Neural progenitor cell (in vitro differentiated cells): ENCODE data around the gene MKNK2. TPM values are rescaled to one million over a fixed set of nuclear protein-coding genes. Genes with fewer than 3 reads are reported as not detected.

ENCODE experiments used
- DNase-seq: peaks from one replicate; pipeline ENCODE4 v3.0.0-alpha.2; 2016; ENCODE audit warnings: low spot score
- H2AFZ ChIP-seq: fragments of 200-600 bp; sonication (generic); replicated peaks from 2 replicates; pipeline ENCODE4 v1.6.1; 2016; ENCODE audit warnings: antibody characterized with exemption
- H3F3A ChIP-seq: fragments of 200-600 bp; sonication (generic); 2 replicates; pipeline ENCODE4 v1.6.1; 2016; ENCODE audit warnings: antibody characterized with exemption, low read depth
- H3K27ac ChIP-seq: fragments of 200-600 bp; sonication (generic); 2 replicates; pipeline ENCODE4 v1.5.1; 2016; ENCODE audit warnings: mild to moderate bottlenecking
- H3K27me3 ChIP-seq: fragments of 200-600 bp; sonication (generic); 2 replicates; pipeline ENCODE4 v1.6.1; 2016; ENCODE audit warnings: mild to moderate bottlenecking, moderate library complexity
- H3K36me3 ChIP-seq: fragments of 200-600 bp; sonication (generic); 2 replicates; pipeline ENCODE4 v1.5.1; 2016
- H3K4me1 ChIP-seq: fragments of 200-600 bp; sonication (generic); 2 replicates; pipeline ENCODE4 v1.6.1; 2016; ENCODE audit warnings: mixed run types
- H3K4me2 ChIP-seq: fragments of 200-600 bp; sonication (generic); 2 replicates; pipeline ENCODE4 v1.6.1; 2016
- H3K4me3 ChIP-seq: fragments of 200-600 bp; sonication (generic); 2 replicates; pipeline ENCODE4 v1.5.1; 2016
- H3K79me2 ChIP-seq: fragments of 200-600 bp; sonication (generic); 2 replicates; pipeline ENCODE4 v1.6.1; 2016; ENCODE audit warnings: low read depth
- H3K9ac ChIP-seq: fragments of 200-600 bp; sonication (generic); 2 replicates; pipeline ENCODE4 v1.6.1; 2016
- H3K9me3 ChIP-seq: fragments of 200-600 bp; sonication (generic); 2 replicates; pipeline ENCODE4 v1.5.1; 2016; ENCODE audit warnings: low read depth
- H4K20me1 ChIP-seq: fragments of 200-600 bp; sonication (generic); 2 replicates; pipeline ENCODE4 v1.6.1; 2016; ENCODE audit warnings: low read depth
- H3K27ac Mint-ChIP-seq: 3 replicates; pipeline ENCODE4 v1.8.0; 2021; ENCODE audit warnings: mixed read lengths
- H3K27me3 Mint-ChIP-seq: 2 replicates; pipeline ENCODE4 v1.8.0; 2022; ENCODE audit warnings: low read depth, mild to moderate bottlenecking, inconsistent platforms, moderate library complexity, mixed read lengths; ENCODE audit not compliant: insufficient read depth
- H3K36me3 Mint-ChIP-seq: 3 replicates; pipeline ENCODE4 v1.8.0; 2021; ENCODE audit warnings: mixed read lengths
- H3K4me1 Mint-ChIP-seq: 3 replicates; pipeline ENCODE4 v1.8.0; 2021; ENCODE audit warnings: mixed read lengths
- H3K4me3 Mint-ChIP-seq: 3 replicates; pipeline ENCODE4 v1.8.0; 2021; ENCODE audit warnings: mild to moderate bottlenecking, moderate library complexity, mixed read lengths
- H3K9me3 Mint-ChIP-seq: 3 replicates; pipeline ENCODE4 v1.8.0; 2020; ENCODE audit warnings: mixed read lengths
- EZH2 ChIP-seq: fragments of 200-600 bp; sonication (generic); IDR thresholded peaks from 2 replicates; pipeline ENCODE4 v1.6.1; 2017; ENCODE audit warnings: antibody characterized with exemption, mild to moderate bottlenecking, moderate library complexity
- EZH2phosphoT487 ChIP-seq: fragments of 200-600 bp; sonication (generic); IDR thresholded peaks from 2 replicates; pipeline ENCODE4 v1.6.1; 2017; ENCODE audit warnings: antibody characterized with exemption
- total RNA-seq: library from RNA; depleted of rRNA; stranded (reverse); fragments of >200 nt; gene quantifications from 2 replicates; pipeline ENCODE4 v1.2.3, GENCODE V29; 2015; ENCODE audit warnings: low replicate concordance
- TF ChIP-seq, protein P1 (sequence below): fragments of 200-600 bp; sonication (generic); IDR thresholded peaks from 2 replicates; pipeline ENCODE4 v1.5.1; 2017; ENCODE audit warnings: antibody characterized with exemption, mild to moderate bottlenecking

Gene MKNK2
- total RNA-seq, 1 donor from 2014 or later = 46.0 TPM

DNA sequence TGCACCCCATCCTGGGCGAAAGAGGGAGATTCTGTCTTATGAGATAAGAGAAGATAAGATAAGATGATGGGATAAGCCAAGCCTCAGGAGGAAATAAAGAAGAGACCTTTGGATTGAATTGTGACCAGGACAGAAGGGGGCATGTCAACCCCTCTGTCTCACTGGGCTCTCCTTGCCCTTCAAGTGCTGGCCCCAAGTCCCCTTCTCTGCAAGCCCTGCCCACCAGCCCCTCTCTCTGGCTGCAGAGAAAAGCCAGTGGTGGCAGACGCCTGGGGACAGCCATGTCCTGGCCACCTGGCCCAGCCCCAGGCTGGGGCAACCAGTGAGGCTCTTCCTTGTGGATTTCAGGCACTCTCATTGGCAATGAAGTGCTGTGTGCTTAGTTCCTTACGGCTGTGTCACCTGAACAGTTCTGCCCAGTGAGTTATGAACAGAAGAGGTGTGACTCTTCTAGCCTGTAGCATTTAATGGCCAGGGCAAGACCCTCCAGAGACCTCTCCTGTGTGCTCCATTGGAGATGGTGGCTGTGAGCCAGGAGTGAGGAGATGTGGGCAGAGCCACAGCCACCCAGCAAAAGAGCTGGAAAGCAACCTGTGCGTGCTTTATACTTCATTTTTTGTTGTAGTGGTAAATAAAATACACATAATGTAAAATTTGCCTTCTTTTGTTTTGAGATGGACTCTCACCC lies 29.4 kb downstream of the MKNK2 start:
- no peak overlapping the region for H3K9ac ChIP-seq
- H3K4me1 Mint-ChIP-seq = peaks cover 6% of the 10 kb centered on the region
- peaks cover 1% of the 10 kb centered on the region for H3F3A ChIP-seq
- no peak for DNase-seq
- peaks cover 9% of the 10 kb centered on the region for H3K27me3 Mint-ChIP-seq
- no peaks in the 10 kb centered on the region for H4K20me1 ChIP-seq
- no peaks in the 10 kb centered on the region for H3K36me3 ChIP-seq
- H3K27ac Mint-ChIP-seq = no peak overlapping the region
- H3K9me3 Mint-ChIP-seq = peaks cover 8% of the 10 kb centered on the region
- no peak overlapping the region for H2AFZ ChIP-seq
- H3K27me3 ChIP-seq = no peaks in the 10 kb centered on the region
- H3K9me3 ChIP-seq = no peaks in the 10 kb centered on the region
- no peak overlapping the region for H3K4me2 ChIP-seq
- H3K4me3 ChIP-seq = no peak overlapping the region
- no peak overlapping the region for H3K27ac ChIP-seq
- no peaks in the 10 kb centered on the region for H3K36me3 Mint-ChIP-seq
- H3K79me2 ChIP-seq = no peaks in the 10 kb centered on the region
- TF ChIP-seq EZH2 = no peak
- H3K4me3 Mint-ChIP-seq = no peak overlapping the region
- no peaks in the 10 kb centered on the region for H3K4me1 ChIP-seq

DNA sequence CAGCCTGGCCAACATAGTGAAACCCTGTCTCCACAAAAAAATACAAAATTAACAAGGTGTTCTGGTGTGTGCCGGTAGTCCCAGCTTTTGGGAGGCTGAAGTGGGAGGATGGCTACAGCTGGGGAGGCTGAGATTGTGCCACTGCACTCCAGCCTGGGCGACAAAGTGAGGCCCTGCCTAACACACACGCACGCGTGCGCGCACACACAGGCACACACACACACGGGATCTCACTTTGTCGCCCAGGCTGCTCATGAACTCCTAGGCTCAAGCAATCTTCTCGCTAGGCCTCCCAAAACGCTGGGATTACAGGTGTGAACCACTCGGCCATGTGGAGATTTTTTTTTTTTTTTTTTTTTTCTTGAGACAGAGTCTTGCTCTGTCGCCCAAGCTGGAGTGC lies 32.3 kb downstream of the MKNK2 start:
- Mint-ChIP-seq H3K9me3 (peaks cover 2% of the 10 kb centered on the region), H3K27me3 (peaks cover 5% of the 10 kb centered on the region), H3K27ac (no peak overlapping the region), H3K36me3 (no peaks in the 10 kb centered on the region), H3K4me3 (no peak overlapping the region), H3K4me1 (peaks cover 9% of the 10 kb centered on the region)
- no peak overlapping the region for H2AFZ ChIP-seq
- peaks cover 4% of the 10 kb centered on the region for H3K4me1 ChIP-seq
- H3K9ac ChIP-seq = no peak overlapping the region
- H3K27ac ChIP-seq = no peak overlapping the region
- H3K79me2 ChIP-seq = peaks cover 15% of the 10 kb centered on the region
- TF ChIP-seq EZH2phosphoT487 = no peak
- TF ChIP-seq, protein P1, sequence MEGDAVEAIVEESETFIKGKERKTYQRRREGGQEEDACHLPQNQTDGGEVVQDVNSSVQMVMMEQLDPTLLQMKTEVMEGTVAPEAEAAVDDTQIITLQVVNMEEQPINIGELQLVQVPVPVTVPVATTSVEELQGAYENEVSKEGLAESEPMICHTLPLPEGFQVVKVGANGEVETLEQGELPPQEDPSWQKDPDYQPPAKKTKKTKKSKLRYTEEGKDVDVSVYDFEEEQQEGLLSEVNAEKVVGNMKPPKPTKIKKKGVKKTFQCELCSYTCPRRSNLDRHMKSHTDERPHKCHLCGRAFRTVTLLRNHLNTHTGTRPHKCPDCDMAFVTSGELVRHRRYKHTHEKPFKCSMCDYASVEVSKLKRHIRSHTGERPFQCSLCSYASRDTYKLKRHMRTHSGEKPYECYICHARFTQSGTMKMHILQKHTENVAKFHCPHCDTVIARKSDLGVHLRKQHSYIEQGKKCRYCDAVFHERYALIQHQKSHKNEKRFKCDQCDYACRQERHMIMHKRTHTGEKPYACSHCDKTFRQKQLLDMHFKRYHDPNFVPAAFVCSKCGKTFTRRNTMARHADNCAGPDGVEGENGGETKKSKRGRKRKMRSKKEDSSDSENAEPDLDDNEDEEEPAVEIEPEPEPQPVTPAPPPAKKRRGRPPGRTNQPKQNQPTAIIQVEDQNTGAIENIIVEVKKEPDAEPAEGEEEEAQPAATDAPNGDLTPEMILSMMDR = no peak
- TF ChIP-seq EZH2 = no peak
- no peaks in the 10 kb centered on the region for H3K9me3 ChIP-seq
- no peak overlapping the region for H3K4me3 ChIP-seq
- no peak overlapping the region for H3K4me2 ChIP-seq
- peaks cover 4% of the 10 kb centered on the region for H4K20me1 ChIP-seq
- H3K36me3 ChIP-seq = no peaks in the 10 kb centered on the region
- DNase-seq = no peak
- H3F3A ChIP-seq = peaks cover 8% of the 10 kb centered on the region
- no peaks in the 10 kb centered on the region for H3K27me3 ChIP-seq

- H4K20me1 ChIP-seq = peaks cover 25% of the 10 kb centered on the region
- no peak overlapping the region for H3K4me2 ChIP-seq
- Mint-ChIP-seq H3K4me1 (peaks cover 18% of the 10 kb centered on the region), H3K27me3 (peaks cover 6% of the 10 kb centered on the region), H3K9me3 (peaks cover 3% of the 10 kb centered on the region), H3K4me3 (peak overlapping the region; percentile 75), H3K27ac (no peak overlapping the region), H3K36me3 (peaks cover 11% of the 10 kb centered on the region)
- H3K4me3 ChIP-seq = peak overlapping the region; percentile 4
- no peak overlapping the region for H3K27ac ChIP-seq
- no peak overlapping the region for H2AFZ ChIP-seq
- H3K27me3 ChIP-seq = no peaks in the 10 kb centered on the region
- TF ChIP-seq EZH2phosphoT487 (no peak), EZH2 (no peak)
- TF ChIP-seq, protein P1 = no peak
- peak; percentile 78 for DNase-seq
- peaks cover 40% of the 10 kb centered on the region for H3K79me2 ChIP-seq
- peaks cover 11% of the 10 kb centered on the region for H3K4me1 ChIP-seq
- no peaks in the 10 kb centered on the region for H3K9me3 ChIP-seq
- no peaks in the 10 kb centered on the region for H3K36me3 ChIP-seq
- H3F3A ChIP-seq = peaks cover 8% of the 10 kb centered on the region
- H3K9ac ChIP-seq = no peak overlapping the region
Observed at GRCh38 chr19:2016041-2016807, 34.8 kb downstream of the MKNK2 start.

DNA sequence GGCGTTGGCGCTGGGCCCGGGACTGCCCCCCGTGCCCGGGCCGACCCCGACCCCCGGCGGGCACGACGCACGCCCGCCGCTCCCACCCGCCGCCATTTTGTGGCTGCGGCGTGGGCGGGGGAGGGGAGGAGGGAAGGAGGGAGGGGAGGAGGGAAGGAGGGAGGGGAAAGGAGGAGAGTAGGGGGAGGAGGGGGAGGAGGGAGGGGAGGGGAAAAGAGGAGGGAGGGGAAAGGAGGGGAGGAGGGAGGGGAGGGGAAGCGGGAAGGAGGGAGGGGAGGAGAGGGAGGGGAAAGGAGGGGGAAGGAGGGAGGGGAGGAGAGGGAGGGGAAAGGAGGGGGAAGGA lies 35.5 kb downstream of the MKNK2 start, which contains the start of gene BTBD2:
TSS of gene BTBD2 (minus strand) at position 107 of the 343 bp plus-strand sequence. CDS start at position 96, 11 bp downstream.
- Mint-ChIP-seq H3K4me3 (peak within 1 kb of the TSS; percentile 82), H3K9me3 (peaks cover 7% of the 10 kb centered on the region), H3K27me3 (peaks cover 8% of the 10 kb centered on the region), H3K27ac (no peak within 1 kb of the TSS), H3K36me3 (peaks cover 18% of the 10 kb centered on the region), H3K4me1 (peaks cover 18% of the 10 kb centered on the region)
- peaks cover 8% of the 10 kb centered on the region for H3F3A ChIP-seq
- DNase-seq = no peak
- peaks cover 11% of the 10 kb centered on the region for H3K4me1 ChIP-seq
- H3K27me3 ChIP-seq = no peaks in the 10 kb centered on the region
- peak within 1 kb of the TSS; percentile 89 for H3K4me2 ChIP-seq
- peaks cover 47% of the 10 kb centered on the region for H3K79me2 ChIP-seq
- no peaks in the 10 kb centered on the region for H3K36me3 ChIP-seq
- H3K9me3 ChIP-seq = no peaks in the 10 kb centered on the region
- peaks cover 26% of the 10 kb centered on the region for H4K20me1 ChIP-seq
- no peak within 1 kb of the TSS for H3K27ac ChIP-seq
- no peak within 1 kb of the TSS for H2AFZ ChIP-seq
- no peak for TF ChIP-seq EZH2
- TF ChIP-seq, protein P1 = no peak
- no peak for TF ChIP-seq EZH2phosphoT487
- peak within 1 kb of the TSS; percentile 65 for H3K4me3 ChIP-seq
- peak within 1 kb of the TSS; percentile 15 for H3K9ac ChIP-seq
